Measurements from ENCODE around the gene GALNT5.
A peak's percentile ranks its signal among the peaks of the same experiment; 100 is the strongest.

Gene GALNT5

DNA sequence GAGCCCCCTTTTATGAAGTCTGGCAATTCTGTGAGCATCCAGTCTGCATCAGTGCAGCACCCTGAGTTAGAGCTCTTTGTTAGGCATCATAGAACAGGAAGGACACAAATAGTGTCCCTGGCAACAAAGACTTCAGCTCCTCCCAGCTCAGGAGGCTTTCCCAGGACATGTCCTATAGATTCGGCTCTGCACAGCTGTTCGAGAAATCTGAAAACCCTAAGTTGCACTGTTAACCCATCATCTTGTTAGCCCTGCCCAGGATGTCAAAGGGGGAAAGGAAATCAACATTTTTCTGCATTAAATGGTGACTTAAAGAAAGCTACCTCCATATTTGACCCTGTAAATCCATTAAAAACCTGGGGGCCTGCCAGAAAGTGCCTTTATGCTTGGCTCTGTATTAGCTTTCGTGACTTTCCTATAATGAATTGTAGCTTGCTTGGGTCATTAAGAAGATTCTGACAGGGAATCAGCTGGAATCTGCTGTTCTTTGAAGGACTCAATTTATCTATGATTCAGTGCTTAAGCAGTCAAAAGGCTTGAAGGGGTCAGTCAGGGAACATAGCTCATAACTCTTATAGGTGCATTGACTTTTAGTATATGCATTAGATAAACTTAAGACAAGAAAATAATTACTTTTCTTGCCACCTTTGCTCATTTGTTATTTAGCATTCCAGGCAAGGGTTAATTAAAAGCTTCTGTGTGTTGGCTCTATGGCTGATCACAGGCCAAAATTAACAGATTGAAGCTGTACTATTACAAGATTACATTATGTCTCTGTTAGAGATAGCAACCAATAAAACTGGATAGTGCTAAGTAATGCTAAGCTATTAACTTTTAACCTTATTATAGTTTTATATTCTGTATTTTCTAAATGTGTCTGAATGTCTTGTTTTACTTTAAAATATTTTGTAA lies 47.6 kb downstream of the GALNT5 start:
- TF ChIP-seq, protein P1, sequence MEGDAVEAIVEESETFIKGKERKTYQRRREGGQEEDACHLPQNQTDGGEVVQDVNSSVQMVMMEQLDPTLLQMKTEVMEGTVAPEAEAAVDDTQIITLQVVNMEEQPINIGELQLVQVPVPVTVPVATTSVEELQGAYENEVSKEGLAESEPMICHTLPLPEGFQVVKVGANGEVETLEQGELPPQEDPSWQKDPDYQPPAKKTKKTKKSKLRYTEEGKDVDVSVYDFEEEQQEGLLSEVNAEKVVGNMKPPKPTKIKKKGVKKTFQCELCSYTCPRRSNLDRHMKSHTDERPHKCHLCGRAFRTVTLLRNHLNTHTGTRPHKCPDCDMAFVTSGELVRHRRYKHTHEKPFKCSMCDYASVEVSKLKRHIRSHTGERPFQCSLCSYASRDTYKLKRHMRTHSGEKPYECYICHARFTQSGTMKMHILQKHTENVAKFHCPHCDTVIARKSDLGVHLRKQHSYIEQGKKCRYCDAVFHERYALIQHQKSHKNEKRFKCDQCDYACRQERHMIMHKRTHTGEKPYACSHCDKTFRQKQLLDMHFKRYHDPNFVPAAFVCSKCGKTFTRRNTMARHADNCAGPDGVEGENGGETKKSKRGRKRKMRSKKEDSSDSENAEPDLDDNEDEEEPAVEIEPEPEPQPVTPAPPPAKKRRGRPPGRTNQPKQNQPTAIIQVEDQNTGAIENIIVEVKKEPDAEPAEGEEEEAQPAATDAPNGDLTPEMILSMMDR (conservative IDR thresholded peaks at IDR 0.05; ENCODE audit: low read length) = no peak
- no peak overlapping the region for H3K4me3 ChIP-seq (ENCODE audit: low read length)
- DNase-seq (ENCODE audit: low read depth) = peak; percentile 56

DNA sequence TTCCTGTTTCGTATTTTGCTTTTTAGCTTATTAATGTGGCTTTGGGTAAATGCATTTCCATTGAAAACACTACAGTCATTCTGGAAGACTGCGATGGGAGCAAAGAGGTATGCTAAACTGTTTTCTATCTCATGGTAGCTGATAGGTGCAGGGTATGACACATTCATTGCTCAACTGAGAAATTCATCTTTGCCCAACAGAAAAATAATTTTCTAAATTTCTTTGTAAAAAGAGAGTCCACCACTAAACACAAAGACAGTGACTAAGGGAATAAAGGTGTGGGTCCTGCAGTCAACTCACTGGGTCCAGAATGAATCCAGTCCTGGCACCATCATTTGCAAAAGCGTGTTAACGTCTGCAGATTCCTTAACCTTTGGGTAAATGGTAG lies 48.2 kb downstream of the GALNT5 start:
- H3K4me3 ChIP-seq (ENCODE audit: low read length) = no peak overlapping the region
- TF ChIP-seq, protein P1 (conservative IDR thresholded peaks at IDR 0.05; ENCODE audit: low read length) = no peak

DNA sequence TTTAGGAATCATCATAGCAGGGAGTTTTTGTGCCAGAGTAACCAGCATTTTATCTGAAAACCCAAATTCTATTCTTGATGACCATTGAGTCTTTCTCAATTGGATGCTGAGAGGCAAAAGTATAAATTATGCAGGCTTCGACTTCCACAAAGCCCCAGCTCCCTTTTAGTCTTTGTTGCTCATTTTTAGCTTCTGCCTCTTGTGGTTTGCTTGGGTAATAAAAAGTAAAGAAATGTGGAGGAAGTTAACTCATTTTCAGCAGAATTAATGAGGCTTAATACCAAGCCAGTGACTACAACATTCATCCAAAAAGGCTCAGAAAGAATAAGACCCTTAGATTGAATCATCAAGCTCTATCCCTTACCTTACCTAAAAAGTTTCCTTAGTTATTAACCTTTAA lies 49.5 kb downstream of the GALNT5 start:
- H3K4me3 ChIP-seq (ENCODE audit: low read length) = no peak overlapping the region
- peak; percentile 53 for DNase-seq (ENCODE audit: low read depth)
- TF ChIP-seq, protein P1 (conservative IDR thresholded peaks at IDR 0.05; ENCODE audit: low read length) = peak; percentile 49

More for the DNA sequence above, 48.2 kb downstream of the GALNT5 start:
- no peak for DNase-seq (ENCODE audit: low read depth)

DNA sequence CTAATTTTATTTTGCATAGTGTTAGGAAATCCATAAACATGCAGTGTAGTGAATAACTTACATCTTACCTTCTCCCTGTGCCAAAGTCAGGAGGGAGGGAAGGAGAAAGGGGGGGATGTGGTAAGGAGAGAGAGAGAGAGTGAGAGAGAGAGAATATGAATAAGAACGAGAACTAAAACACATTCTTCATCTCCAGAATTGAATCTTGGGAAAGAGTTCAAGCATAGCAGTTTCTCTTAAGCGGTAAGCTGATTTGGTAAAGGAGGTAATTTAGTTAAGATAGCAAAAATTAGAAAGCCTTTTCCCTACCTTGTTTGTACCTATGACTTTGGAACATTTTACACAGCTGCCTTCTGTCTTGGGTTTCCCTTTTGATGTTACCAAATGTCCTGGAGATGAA lies 52.4 kb downstream of the GALNT5 start:
- H3K4me3 ChIP-seq (ENCODE audit: low read length) = no peak overlapping the region

DNA sequence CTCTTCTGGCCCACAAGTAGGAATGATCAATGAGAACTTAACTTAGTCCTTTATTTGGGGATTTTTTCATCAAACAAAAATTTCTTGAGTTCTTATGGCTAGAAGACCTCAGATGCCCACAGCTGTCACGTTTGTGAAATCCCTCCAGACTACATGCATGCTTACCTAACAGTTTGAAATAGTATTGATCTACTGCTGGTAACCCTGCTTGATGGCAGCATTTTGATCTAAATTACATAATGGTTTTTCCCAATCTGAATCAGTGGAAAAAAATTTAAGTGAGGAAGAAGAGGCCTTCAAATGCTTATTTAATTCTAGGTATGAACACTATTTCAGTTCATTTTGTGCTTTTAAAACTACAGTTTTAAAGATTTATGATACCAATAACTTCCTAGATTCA lies 54.2 kb downstream of the GALNT5 start:
- DNase-seq (ENCODE audit: low read depth) = no peak
- TF ChIP-seq, protein P1 (conservative IDR thresholded peaks at IDR 0.05; ENCODE audit: low read length) = no peak
- no peak overlapping the region for H3K4me3 ChIP-seq (ENCODE audit: low read length)

More for the DNA sequence above, 52.4 kb downstream of the GALNT5 start:
- TF ChIP-seq, protein P1 (conservative IDR thresholded peaks at IDR 0.05; ENCODE audit: low read length) = no peak
- DNase-seq (ENCODE audit: low read depth) = no peak

DNA sequence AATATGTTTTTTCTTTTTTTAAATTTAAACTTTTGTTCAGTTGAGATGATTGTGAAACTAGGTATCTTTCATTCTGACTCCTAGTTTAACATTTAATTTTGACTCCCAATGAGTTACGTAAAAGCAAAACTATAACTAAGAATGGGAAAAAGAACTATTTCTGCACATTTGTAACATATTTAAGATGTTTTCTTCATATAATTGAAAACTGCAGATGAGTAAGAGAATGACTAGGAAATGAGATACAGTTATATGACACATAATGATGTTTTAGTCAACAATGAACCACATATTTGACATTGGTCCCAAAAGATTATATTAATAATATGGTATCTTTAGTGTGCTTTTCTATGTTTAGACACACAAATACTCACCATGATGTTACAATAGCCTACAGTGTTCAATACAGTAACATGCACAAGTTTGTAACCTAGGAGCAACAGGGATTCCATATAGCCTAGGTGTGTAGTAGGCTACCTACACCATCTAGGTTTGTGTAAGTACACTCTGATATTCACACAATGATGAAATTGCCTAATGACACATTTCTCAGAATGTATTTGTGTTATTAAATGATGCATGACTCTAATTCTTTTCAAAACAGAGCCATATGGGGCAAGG lies 55.5 kb downstream of the GALNT5 start:
- DNase-seq (ENCODE audit: low read depth) = peak; percentile 49
- no peak overlapping the region for H3K4me3 ChIP-seq (ENCODE audit: low read length)
- TF ChIP-seq, protein P1 (conservative IDR thresholded peaks at IDR 0.05; ENCODE audit: low read length) = no peak

DNA sequence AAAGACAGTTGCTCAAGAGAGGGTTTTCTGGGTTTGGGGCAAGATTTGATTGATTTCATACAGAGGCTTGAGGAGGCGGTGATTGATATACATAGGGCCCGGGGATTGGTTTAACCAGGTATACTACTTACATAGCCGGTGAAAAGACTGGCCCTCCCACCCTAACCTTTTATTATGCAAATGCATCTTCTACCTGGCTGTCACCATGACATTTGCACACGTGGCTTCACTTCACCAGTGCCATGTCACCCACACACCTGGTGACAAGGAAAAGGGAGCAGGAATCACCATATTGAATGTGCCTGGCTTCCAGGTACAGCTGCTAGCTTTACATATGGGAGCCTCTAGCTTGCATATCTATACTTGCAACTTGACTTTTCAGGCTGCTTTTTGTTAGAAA lies 58.4 kb downstream of the GALNT5 start:
- DNase-seq (ENCODE audit: low read depth) = no peak
- TF ChIP-seq, protein P1 (conservative IDR thresholded peaks at IDR 0.05; ENCODE audit: low read length) = no peak
- no peak overlapping the region for H3K4me3 ChIP-seq (ENCODE audit: low read length)
